Measurements from ENCODE around the gene PRM1.

Gene PRM1, protein sequence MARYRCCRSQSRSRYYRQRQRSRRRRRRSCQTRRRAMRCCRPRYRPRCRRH

GRCh38 chr16:11280616-11281522 is at the start of gene PRM1:
Gene PRM1, minus strand, starts transcription at chr16:11281330. Its CDS starts 92 bp downstream, at chr16:11281238.
- no peak for DNase-seq

DNA sequence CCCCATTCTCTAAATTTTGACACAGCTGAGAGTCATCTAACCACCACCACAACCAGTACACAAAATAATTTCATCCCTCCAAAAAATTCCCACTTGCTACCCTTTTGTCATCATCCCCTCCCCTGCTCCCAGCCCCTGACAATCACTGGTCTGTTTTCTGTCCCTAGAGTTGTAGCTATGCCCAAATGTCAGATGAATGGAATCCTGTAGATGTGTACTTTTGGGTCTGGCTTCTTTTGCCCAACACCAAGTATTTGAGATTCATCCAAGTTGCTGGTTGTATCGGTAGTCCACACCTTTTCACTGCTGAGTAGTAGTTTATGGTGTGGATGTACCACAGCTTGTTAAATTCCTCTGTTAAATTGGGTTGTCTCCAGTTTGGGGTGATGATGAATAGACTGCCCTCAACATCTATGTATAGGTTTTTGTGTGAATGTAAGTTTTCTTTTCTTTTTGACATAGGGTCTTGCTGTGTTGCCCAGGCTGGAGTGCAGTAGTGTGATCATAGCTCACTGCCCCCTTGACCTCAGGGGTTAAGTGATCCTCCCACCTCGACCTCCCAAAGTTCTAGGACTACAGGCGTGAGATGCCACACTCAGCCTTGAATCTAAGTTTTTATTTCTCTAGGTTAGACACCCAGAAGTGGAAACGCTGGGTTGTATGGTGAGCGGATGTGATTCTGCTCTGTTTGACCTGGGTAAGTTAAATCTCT is 49.6 kb upstream of the PRM1 start:
- DNase-seq = no peak

DNA sequence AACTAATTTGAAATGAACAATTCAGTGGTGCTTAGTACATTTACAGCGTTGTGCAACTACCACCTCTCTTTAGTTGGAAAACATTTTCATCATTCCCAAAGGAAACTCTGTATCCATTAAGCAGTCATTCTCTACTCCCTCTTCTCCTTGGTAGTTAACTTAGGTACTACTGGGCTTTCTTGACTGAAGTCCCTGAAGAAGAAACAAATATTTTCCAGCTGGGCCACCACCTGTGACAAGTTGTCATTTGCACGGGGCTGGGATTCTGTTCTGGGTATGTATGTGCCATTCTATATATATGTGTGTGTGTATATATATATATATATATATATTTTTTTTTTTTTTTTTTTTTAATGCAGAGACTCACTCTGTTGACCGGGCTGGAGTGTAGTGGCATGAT is 48.8 kb upstream of the PRM1 start:
- DNase-seq = no peak

DNA sequence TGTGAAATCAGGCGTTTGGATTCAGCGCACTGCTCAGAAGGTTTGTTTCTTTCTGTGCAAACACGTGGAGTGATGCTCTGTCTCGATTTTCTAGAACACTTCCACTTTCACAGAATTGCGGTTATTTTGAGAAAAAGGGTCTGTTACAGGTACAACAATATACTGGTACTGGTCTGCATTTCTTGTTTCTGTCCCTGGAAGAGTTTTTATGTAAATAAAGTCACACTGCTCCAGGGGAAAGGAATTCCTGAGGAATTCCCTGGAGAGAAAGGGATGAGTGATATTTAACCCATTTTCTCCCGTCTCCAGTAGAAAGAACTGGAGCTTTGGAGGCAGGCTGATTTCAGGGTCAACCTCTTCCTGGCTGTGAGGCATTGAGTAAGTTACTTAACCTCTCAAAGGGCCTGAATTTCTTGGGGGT is 48.0 kb upstream of the PRM1 start:
- no peak for DNase-seq

- no peak for DNase-seq
These were observed 47.3 kb upstream of the PRM1 start for GRCh38 chr16:11328172-11329070.

DNA sequence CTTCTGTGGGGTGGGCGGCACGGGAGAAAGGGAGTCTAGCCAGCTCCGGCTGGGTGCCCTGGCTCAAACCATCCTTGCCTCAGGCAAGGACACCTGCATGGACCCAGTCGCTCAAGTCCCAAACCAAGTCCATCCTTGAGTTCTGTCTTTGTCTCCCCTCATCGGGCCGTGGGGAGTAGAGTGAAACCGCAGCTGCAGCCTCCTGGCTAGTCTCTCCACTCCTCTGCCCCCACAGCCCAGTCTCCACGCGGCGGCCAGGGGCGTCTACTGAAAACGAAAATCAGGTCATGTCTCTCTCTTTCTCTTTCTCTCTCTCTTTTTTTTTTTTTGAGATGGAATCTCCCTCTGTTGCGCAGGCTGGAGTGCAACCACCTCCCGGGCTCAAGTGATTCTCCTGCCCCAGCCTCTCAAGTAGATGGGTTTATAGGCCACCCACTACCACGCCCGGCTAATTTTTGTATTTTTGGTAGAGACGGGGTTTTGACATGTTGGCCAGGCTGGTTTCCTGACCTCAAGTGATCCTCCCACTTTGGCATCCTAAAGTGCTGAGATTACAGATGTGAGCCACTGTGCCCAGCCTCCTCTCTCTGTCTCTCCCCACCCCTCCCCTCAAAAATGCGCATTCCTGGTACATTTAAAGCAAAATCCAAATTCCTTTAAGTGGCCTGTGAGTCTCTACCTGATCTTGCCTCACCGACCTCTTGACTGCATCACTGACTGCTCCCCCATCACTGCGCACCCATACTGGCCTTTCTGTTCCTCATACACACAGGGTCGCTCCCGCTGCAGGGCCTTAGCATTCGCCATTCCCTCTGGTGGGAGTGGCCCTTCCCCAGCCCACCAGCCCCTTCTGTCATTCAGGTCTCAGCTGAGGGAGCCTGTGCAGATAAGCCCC is 46.4 kb upstream of the PRM1 start:
- no peak for DNase-seq

- no peak for DNase-seq
These were observed 45.7 kb upstream of the PRM1 start for GRCh38 chr16:11326737-11327276.

DNA sequence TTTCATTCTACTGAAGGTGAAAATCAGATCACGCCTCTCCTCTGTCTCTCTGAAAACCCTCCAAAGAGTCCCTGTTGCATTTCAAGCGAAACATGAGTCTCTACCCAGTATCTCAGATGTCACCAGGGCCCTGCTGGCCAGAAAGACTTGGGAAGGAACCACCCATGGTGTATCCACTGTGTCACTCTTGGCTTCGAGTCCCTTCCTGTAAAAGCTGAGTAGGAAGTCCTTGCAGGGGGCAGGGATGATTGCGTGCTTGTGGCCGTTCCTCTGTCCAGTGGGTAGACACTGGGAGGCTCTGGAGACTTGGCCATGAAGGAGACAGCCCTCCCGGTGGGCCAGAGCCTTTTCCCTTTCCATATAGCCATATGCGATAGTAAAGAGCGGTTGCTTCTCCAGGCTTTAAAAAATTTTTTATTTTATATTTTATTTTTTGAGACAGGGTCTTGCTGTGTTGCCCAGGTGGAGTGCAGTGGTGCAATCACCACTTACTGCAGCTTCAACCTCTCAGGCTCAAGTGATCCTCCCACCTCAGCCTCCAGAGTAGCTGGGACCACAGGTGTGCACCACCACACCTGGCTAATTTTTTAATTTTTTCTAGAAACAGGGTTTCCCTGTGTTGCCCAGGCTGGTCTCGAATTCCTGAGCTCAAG is 45.1 kb upstream of the PRM1 start:
- DNase-seq = no peak

DNA sequence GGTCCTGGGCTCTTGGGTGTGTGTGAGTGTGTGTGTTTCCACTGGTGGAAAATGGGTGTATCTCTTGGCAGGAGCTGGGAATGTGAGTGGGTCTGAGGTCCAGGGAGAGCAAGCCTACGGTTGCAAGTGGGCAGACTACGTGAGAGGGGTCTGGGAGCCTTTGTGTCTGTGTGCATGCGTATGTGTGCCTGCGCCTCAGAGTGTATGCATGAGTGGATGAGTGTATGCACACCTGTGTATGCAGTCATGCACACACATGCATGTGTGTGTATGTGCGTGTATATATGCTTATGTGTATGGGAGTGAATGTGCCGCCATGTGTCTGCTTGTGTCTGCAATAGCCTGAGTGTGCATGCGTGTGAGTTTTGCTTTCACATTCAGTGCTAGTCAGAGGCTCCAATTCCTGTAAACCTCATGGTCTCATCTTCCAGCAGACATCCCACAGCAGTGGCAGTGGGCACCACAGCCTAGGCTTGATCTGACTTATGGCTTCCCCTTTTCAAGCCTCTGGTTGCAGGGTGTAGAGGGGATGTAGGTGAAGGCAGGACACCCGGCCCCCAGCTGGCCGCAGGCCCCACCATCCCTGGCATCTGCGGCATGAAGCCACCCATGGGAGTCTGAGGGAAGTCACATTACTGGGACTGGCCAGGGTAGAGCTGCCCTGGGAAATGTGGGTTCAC is 44.4 kb upstream of the PRM1 start:
- DNase-seq = no peak

DNA sequence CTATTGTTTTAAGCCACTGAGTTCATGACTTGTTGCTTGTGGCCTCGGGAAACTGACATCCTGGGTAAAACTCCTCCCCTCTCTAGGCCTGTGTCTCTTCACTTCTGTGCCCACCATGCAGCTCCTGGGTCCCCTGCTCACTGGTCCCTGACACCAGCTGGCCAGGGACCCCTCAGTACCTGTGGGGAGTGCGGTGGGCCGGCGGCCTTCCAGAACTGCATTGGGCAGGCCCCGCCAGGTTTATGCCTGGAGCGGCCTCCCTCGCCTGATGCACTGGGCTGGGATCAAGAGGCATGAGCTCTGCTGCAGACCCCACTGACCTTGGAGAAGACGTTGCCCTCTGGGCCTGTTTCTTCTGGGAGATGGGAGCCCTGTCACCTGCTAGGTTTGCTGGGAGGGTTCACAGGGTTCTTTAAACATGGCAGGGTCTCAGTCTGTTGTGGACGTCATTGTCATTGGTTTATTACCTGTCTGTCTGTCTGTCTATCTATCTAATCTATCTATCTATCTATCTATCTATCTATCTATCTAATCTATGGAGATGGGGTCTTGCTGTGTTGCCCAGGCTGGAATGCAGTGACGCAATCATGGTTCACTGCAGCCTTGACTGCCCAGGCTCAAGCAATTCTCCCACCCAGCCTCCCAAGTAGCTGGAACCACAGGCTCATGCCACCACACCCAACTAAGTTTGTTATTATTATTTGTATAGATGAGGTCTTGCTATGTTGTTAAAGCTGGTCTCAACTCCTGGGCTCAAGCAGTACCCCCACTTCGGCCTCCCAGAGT is 42.6 kb upstream of the PRM1 start:
- no peak for DNase-seq

DNA sequence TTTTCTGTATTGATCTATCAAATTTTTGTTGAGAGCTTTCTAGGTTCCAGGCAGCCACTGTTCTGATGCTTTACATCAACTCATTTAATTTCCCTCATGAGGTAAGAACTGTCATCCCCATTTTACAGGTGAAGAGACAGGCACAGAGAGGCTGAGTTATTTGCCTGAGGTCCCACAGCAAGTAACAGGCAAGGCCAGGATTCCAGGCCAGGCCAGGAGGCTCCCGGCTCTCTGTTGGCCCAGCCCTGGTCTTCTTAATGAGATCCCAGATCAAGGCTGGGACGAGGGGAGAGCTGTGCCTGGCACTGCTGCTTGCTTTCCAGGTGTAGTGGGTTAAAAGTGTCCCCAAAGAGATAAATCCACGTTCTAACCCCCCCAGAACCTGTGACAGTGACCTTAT is 41.7 kb upstream of the PRM1 start:
- no peak for DNase-seq

DNA sequence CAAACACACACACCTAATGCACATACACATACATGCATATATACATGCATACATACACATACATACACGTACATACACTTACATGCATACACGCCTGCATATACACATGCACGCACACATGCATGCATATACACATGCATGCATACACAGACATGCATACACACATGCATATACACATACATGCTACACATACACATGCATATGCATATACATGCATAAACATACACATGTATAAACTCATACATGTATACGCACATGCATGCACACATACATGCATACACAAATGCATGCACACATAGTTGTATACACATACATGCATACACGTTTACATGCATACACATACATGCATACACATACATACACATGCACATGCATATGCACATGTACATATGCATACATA is 40.5 kb upstream of the PRM1 start:
- no peak for DNase-seq

DNA sequence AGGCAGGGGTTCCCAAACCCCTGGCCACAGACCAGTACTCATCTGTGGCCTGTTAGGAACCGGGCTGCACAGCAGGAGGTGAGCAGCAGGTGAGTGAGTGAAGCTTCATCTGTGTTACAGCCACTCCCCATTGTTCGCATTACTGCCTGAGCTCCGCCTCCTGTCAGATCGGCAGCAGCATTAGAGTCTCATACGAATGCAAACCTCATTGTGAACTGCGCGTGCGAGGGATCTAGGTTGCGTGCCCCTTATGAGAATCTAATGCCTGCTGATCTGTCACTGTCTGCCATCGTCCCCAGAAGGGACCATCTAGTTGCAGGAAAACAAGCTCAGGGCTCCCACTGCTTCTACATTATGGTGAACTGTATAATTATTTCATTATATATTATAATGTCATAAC is 39.0 kb upstream of the PRM1 start:
- no peak for DNase-seq

DNA sequence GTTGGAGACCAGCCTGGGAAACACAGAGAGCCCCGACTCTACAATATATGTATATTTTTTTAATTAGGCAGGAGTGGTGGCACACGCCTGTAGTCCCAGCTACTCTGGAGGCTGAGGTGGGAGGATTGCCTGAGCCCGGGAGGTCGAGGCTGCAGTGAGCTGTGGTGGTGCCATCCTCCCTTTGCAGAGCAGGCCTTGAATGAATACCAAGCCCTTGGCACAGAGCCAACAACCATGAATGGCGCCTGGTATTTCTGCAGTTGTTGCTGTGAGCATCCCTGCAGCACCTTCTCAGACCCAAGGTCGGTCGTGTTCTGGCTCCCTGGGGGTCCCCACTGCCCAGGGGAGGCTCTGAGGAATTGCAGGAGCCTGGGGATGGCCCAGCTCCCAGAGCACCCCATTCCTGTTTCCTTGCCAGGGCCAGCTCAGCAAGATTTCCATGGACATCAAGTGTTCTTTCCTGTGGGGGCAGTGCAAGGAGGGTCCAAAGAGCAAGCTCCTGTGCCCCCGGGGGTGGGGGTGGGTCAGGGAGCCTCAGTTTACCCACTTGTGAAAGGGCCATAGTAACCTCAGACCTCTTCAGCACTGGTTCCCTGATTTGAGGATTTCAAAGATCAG is 38.5 kb upstream of the PRM1 start:
- peak; percentile 46 for DNase-seq

- DNase-seq = no peak
These were observed 37.7 kb upstream of the PRM1 start for GRCh38 chr16:11318817-11319216.

GRCh38 chr16:11316331-11317015 is 35.3 kb upstream of the PRM1 start:
- no peak for DNase-seq

- DNase-seq = no peak
These were observed 34.4 kb upstream of the PRM1 start for GRCh38 chr16:11315510-11315909.

DNA sequence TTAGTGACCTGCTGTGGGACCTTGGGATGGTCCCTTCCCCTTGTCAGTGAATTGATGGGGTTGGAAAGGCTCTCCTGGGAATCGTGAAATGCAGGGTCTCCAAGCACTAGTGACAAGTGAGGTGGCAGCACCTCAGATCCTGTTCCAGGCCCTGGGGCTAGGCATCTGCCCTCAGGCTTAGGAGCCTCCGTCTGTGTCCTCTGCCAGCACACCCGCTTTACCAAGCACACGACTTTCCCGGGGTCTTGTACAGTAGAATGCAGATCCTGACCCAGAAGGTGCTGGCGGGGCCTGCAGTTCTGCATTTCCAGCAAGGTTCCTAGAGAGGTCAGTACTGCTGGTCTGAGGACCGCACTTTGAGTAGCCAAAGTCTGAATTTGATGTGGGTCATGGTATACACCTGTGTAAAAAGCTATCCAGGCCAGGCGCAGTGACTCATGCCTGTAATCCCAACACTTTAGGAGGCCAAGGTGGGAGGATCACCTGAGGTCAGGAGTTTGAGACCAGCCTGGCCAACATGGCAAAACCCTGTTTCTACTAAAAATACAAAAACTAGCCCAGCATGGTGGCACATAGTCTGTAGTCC is 33.3 kb upstream of the PRM1 start:
- DNase-seq = no peak
